GM03348 (cell line): ENCODE measurements around the gene CAPN8.

Experiments
- DNase-seq: peaks from one replicate; pipeline ENCODE4 v3.0.0; 2012; ENCODE audit warnings: low spot score

Gene CAPN8

DNA sequence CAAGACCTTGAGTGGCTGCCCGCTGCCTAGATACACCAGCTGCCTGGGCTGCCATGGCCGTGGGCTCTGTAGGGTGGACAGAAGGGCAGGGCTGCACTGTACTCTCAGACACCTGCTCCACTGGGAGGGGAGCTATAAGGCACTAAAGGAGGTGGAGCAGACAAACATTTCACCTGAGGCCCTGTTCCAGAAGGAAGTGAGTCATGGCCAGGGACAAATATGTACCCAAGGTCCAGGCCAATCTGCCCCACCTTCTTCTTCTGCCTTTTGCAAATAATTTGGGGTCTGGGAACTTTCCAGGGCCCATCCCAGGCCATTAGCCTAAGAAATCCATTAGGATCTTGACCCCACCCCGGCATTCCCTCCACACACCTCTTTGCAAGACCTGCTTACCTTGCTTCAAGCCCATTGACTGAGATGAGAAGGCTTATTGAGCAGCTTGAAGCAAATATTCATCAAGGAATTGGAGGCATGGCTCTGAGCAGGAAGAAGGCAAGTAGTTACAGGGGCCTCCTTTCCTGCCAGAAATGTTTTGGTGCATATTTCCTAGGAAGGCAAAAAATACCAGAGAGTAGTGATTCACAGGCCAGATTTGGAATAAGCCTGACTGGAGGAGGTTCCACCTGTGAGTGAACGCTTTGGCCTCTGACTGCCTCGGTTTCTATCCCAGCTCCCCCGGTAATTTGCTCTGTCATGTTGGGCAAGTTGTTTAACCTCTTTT lies at the start of gene CAPN8:
TSS of gene CAPN8 (minus strand) at position 110 of the 721 bp plus-strand sequence. CDS start at position 55, 55 bp downstream.
- DNase-seq = peak; percentile 37

DNA sequence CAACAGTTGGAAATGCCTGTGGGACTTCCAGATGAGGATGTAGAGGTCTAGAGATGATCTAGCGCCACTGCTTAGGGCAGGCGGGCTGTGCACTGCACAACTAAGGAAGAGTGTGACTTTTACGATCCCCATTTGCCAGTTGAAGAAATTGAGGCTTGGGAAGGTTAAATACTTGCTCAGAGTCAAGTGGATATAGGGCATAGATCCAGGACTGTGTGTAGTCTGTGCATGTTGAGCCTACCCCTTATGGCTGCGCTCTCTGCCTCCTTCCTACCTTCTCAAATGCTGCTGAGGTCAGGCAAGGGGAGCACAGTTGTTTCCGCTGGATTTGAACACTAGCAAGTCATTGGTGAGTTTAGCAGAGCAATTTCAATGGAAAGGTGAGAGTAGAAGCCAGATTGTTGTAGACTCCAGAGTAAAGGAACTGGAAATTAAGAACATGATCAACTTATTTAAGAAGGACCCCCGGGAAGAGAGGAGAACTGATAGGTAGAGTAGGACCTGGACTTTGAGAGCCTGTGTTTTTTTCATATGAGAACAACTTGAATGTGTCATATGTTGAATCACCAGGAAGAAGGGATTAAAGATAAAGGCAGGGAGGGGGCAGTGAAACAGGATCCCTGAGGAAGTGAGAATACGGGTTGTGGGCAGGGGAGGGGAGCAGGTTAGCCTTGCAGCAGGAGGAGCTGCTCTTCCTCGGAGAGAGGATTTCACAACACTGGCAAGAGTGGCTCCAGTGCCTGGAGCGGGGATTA lies 49.5 kb upstream of the CAPN8 start:
- peak; percentile 70 for DNase-seq

DNA sequence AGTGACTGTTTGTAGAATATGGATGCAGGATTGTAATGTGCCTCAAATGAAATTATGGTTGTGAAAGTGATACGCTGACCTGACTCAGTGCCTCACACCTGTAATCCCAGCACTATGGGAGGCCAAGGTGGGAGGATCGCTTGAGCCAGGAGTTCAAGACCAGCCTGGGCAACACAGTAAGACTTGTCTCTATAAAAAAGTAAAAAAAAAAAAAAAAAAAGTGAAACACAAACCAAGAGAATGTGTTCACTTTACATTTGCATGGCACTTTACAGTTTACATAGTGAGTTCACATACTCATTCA lies 48.9 kb upstream of the CAPN8 start:
- DNase-seq = no peak

DNA sequence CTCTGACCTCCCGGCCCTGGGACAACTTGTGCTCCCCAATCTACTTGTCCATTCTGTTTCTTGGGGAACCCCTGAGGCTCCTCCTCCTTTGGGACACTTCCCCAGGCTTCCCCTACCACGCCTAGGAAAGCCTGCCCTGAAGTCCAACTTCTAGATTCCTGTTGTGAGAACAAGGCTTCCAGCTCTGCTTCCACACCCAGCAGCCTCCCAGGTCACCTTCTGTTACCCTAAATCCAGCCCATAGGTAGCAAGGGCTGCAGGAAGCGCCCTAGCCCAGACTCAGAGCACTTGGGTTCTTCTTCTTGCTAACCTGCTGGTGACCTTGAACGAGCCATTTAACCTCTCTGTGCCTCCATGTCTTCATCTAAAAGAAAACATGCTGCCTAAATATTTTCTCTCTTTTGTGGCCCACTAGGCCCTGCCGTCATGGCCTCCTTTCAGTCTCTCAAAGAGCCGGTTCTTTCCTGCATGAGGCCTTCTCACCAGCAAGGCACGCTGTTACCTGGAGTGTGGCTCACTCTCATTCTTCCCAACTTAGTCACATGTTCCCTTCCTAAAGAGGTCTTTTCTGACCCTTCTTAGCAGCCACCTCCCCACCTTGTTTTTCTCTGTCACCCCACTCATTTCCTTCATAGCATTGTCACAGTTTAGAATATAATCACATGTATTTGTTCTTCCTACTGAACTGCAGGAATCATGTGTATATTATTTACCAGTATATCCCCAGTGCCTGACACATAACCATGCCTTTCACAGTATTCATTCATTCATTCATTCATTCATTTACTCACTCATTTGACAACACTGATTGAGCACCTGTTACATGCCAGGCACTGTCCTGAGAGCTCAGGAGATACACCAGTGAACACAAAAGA lies 48.3 kb upstream of the CAPN8 start:
- DNase-seq = no peak

DNA sequence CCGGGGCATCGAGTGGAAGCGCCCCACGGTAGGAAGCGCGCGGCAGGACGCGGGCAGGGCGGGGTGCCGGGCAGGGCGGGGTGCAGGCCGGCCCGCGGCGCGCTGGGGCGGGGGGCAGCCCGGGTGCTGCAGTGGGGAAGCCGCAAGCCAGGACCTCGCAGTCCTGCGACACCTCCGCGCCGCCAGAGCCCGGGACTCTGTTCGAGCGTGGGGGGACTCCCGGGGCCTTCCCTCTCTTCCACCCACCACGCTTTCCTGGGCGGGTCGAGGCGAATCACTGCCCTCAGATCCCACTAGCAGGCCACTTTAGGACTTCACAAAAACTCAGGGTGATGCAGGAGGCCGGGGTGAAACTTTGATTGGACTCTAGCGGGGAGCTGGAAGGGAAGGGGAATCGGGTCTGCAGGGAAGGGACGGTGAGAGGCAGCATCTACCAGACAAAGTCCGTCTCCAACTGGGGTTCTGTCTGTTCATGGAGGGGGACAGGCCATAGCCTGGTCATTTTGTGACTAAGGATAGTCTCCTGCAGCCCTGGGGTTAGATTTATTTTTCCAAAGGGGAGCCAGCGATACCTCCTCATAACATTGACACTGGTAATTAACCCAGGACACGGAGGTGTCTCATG lies 47.5 kb upstream of the CAPN8 start:
- DNase-seq = peak; percentile 53

DNA sequence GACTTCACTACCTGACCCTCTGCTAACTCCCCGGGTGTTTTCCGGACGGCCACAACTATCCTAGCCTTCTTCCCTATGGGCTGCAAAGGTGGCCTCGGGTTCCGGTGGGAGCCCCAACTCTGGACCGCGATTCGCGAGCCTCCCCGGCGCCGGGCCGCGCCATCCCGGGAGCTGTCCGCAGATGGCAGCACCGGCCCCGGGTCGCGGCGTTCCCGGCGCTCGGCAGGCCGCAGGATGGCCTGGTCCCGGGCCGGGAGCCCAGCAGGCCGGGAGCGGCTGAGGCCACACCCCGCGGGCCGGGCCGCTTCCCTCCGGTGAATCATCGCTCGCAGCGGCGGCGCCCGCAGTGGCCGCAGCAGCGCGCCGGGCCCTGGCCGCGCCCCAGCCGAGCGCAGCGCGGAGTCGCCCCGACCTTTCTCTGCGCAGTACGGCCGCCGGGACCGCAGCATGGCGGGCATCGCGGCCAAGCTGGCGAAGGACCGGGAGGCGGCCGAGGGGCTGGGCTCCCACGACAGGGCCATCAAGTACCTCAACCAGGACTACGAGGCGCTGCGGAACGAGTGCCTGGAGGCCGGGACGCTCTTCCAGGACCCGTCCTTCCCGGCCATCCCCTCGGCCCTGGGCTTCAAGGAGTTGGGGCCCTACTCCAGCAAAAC lies 46.8 kb upstream of the CAPN8 start, which contains the start of gene CAPN2:
TSS of gene CAPN2 (plus strand) at position 346 of the 656 bp plus-strand sequence. CDS start at position 448, 102 bp downstream.
- DNase-seq = peak; percentile 96

DNA sequence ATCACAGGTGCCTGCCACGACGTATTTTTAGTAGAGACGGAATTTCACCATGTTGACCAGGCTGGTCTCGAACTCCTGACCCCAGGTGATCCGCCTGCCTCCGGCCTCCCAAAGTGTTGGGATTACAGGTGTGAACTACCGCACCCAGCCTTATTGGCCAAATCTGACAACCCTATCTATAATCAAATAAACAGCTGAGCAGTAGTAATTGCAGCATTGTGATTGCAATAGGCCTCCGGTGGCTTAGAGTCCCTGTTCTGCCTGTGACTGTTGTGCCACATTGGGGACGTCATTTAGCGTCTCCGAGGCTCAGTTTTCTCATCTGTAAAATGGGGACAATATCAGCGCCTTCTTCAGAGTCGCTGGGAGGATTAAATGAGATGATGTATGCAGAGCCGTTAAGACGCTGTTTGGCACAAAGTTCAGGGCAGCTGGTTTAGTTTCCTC lies 46.3 kb upstream of the CAPN8 start:
- no peak for DNase-seq

DNA sequence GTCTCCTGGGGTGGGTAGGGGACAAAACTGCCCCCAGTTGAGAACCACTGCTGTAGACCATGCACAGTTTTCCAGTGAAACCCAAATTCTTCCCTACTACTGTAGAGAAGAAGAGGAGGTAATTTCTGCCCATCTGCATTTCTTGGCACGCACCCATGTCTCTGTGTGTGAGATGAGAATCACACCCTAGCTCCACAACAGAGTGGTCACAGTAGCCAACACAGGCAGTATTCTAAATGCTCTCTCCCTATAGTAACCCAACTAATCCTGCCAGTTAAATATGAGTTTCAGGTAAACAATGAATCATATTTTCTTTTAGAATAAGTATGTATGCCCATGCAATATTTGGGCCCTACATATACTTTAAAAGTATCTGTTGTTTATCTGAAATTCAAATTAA lies 45.7 kb upstream of the CAPN8 start:
- DNase-seq = no peak

DNA sequence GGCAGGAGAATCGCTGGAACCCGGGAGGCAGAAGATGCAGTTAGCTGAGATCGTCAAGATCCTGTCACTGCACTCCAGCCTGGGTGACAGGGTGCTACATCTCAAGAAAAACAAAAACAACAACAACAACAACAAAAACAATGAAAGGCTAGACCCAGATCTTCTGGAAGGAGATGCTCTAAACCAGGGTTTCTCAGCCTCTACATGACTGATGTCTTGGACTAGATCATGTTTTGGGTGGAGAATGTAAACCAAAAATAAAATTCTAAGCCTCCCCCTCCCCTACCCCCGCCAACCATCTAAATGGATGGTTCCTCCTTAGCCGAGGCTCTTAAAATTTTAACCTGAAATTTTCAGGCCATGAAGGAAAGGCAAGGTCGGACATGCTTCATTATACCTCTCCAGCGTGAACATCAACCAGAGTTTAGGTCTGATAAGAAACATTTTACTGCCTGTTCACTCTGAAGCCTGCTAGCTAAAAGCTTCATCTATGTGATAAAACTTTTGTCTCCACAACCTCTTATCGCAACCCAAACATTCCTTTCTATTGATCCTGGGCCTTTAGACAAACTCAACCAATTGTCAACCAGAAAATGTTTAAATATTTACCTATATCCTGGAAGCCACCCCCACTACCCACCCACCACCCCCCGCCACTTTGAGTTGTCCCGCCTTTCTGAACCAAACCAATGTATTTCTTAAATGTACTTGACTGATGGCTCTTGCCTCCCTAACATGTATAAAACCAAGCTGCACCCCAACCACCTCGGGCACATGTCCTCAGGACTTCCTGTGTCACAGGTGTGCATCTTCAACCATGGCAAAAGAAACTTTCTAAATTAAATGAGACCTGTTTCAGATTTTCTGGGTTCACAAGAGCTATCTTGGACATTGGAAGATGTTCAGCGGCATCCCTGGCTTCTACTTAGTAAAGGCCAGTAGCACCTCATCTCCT lies 45.0 kb upstream of the CAPN8 start:
- DNase-seq = no peak

DNA sequence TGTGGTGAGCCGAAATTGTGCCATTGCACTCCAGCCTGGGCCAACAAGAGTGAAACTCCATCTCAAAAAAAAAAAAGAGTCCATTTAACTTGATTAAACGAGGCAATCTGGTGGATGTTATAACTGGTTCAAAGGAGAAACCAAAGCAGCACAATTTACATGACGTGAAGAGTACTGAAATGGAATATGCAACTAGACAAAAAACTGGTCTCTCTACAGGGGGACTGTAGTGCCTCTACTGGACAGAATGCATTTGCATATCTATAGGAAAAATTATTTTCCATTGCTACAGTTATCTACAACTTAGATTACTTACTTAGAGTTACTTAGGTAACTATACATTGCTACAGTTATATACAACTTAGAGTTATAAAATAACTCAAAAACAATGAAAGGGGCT lies 44.1 kb upstream of the CAPN8 start:
- DNase-seq = no peak

DNA sequence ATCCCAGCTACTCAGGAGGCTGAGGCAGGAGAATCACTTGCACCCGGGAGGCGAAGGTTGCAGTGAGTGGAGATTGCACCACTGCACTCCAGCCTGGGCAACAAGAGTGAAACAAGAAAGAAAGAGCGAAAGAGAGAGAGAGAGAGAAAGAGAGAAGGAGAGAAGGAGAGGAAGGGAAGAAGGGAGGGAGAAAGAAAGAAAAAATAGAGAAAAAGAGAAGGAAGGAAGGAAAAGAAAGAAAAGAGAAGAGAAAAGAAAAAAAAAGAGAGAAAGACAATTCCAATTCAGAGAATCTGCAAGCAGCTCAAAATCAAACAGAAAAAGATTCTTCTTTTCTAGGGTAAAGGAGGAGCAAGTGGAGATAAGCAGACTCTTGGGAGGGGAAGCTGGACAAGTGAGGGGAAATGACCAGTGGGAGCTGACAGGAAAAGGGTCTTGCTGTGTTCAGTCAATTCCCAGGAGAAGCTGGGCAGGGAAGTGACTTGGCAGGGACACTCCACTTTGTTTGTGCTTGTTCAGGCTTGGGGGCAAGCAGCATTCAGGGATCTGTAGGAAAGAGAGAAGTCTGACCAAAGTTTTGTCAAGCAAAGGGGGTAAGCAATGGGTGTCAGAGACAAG lies 43.3 kb upstream of the CAPN8 start:
- no peak for DNase-seq

DNA sequence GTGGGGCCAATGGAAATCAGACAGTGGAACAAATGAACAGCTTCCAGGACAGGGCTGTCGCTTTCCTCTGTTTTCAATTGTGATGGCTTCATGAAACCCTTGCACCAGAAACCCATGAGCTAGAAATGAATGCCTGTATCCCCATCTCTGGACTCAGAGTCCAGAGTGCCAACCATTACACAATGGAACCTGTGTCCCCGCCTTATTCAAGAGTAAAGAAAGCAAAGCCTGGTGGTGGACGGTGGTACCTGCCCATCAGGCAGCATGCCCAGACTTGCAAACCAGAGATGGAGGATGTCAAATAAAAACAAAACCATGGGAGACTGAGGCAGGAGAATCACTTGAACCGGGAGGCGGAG lies 42.5 kb upstream of the CAPN8 start:
- DNase-seq = no peak

DNA sequence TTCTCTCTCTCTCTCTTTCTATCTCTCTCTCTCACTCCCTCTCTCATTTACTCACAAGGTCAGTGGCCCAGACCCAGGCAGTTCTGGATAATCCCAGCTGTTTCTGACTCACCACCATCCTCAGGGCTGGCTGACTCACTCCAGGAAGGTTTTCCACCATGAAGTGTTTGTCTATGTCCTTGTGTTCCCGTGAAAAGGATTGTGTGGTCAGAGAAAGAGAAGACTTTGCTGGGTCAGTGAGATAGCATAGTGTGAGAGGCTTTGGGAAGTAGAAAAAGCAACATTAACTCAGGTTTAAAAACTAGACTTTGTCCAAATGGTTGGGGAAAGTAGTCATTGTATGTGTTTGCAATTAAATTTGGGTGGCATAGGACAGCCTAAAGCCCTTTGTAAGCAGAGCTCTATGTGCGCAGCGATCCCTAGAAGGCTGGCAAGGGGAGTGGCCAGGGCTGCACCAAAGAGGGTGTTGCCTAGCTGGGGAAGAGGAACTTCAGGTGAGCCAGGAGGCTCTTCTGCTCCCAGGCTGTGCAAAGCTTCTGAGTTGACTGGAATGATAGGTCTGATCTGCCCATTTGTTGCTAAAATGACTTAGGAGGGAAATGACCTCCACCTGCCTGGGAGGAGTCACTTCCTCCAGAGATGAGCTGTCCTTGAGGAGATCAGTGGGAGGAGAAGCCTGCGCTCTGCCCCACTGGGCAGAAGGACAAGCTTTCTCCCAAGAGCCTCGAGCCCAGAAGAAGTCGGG lies 41.9 kb upstream of the CAPN8 start:
- peak; percentile 85 for DNase-seq

DNA sequence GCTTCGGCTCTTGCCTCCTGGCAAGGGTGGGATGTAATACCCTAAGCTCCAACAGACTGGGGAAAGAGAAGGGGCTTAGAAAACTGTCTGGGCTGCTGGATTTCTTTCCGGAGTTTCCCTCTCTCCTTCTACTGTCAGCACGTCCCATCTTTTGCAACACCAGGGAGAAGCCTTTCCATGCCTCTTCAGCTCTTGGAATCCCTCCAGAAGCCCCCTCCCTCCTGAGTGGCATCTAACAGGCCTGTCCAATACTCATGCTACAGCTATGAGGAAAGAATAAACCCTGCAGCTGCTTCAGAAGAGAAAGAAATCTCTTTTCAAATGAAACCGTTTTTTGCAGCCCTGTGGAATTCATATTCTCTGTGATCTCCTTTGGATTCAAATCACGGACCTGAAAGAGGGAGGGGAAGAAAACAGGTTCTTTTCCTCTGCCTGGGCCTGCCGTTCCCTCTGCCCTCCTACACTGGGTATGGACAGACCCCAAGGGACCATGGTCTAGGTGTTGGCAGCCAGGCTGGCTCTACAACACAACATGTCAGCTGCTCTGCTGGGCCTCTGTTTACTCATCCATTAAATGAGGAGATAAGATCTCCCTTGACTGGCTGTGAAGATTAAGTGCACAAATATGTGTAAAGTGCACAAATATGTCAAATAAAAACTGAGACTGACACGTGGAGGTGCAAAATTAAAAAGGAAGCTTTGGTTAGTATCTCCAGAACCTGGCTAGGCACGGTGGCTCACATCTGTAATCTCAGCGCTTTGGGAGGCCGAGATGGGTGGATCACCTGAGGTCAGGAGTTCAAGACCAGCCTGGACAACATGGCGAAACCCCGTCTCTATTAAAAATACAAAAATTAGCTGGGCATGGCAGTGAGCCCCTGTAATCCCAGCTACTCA lies 40.8 kb upstream of the CAPN8 start:
- peak; percentile 64 for DNase-seq

DNA sequence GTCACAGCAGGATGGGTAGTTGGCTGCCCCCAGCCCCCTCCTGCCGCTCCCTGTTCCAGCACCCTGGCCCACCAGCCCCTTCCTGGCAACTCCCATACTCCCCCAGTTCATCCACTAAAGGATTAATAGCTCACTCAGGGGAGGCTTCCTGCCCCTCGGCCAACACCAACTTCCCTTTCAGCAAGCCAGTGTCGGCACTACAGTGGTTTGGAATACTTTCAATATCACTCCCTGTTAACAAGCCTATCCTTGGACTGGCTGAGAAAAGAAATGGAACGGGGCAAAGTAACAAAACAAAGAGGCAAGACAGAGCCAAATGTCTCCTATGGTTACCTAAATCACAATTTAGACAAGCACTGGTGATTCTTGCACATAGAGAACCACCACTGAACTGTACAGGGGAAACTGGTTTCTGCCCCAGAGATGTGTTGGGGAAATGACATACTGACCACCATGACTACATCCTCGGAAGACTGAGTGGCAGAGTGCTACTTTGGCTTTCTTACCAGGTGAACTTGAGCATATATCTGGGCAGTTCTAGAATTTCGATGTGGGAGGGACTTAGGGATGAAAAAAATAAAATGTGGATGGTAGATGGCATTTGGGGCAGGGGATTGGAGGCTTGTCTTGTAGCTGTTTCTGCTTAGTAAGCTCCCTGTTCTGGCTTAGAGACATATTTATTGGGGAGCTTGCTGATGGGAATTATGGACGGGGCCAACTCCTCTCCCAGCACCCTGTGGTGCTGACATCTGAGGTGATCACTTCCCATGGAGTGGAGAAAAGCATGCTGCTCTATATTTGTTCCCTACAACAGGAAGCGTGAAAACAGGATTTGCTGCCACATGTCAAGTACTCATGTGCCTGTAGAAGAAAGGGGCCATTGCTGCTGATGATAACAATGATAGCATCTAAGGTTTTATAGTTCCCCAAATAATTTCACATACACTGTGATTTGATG lies 39.7 kb upstream of the CAPN8 start:
- peak; percentile 41 for DNase-seq

DNA sequence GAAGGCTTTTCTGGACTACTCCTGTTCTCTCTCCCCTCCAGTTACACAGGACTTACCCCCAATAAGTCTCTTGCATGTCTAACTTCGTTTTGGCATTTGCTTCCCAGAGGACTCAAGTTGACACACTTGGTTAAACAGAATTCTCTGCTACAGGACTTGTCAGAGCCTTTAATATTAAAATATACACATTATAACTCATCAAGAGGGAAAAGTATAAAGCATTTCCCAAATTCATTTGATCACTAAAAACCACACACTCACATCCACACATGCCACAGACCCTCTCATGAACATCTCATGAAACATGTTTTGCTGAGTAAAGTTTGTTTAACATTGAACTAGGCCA lies 38.1 kb upstream of the CAPN8 start:
- DNase-seq = no peak
